Measurements from ENCODE around the gene C5AR1.
A peak's percentile ranks its signal among the peaks of the same experiment; 100 is the strongest.
"Not testable (repeated sequence)": the region's sequence is repeated elsewhere in the genome, so short reads cannot be mapped to it uniquely, and the experiment has no call there.

C5AR1 gene

DNA sequence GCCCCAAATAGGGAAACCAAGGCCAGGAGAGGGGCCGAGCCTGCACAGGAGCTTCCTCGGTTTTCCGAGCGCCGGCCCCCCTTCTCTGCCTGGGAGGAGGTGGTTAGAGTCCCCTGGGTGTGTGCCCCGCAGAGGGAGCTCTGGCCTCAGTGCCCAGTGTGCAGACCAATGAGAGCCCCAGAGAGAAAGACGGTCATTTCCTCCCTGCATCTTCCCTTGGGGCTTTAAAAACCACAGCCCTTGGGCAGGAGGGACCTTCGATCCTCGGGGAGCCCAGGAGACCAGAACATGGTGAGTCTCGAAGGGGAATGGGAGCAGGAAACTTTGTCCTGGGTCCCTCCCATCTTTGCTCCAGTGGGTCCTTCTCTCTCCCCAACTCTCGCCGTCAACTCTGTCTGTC is at the start of gene C5AR1:
Gene C5AR1, plus strand, starts transcription at position 254 of the 400 bp plus-strand sequence. Its CDS starts 35 bp downstream, at position 289.
- peak in 1 of 2 donors; percentile 55 for DNase-seq

DNA sequence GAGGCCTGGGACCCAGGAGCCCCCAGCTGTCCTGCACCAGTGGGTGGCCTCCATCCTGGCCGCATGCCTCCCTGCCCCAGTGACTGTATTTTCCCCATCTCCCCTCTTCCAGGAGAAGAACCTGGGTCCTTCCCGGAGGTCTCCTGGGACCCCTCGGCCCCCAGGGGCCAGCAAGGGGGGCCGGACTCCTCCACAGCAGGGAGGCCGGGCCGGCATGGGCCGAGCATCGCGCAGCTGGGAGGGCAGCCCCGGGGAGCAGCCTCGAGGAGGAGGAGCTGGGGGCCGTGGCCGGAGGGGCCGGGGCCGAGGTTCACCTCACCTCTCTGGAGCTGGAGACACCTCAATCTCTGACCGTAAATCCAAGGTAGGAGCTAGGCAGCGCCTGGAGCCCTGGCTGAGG is 49.2 kb upstream of the C5AR1 start:
- DNase-seq: no peak

- DNase-seq: peak in 1 of 2 donors; percentile 67
Measured at GRCh38 chr19:47261946-47262793, 47.5 kb upstream of the C5AR1 start.

GRCh38 chr19:47264629-47265028 is 45.0 kb upstream of the C5AR1 start:
- no peak for DNase-seq

GRCh38 chr19:47266401-47266941 is 43.2 kb upstream of the C5AR1 start:
- no peak for DNase-seq

- no peak for DNase-seq
Measured at GRCh38 chr19:47267350-47267759, 42.3 kb upstream of the C5AR1 start.

GRCh38 chr19:47268028-47268427 is 41.6 kb upstream of the C5AR1 start:
- DNase-seq: no peak

- DNase-seq: no peak
Measured at GRCh38 chr19:47269596-47269995, 40.1 kb upstream of the C5AR1 start.

DNA sequence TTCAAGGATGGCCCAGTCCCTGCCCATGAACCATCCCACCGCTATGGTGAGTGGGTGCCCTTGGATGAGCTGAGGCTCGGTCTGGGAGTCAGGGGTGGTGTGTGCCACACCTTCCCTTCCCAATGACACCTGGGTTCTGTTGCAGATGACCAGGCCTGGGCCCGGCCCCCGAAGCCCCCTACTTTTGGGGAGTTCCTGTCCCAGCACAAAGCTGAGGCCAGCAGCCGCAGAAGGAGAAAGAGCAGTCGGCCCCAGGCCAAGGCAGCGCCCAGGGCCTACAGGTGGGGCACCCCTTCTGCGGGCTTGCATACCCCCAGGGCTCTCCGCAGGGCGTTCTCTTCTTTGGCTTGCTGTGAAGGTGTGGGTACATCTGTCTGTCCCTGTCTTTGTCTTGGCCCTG is 39.3 kb upstream of the C5AR1 start:
- no peak for DNase-seq

DNA sequence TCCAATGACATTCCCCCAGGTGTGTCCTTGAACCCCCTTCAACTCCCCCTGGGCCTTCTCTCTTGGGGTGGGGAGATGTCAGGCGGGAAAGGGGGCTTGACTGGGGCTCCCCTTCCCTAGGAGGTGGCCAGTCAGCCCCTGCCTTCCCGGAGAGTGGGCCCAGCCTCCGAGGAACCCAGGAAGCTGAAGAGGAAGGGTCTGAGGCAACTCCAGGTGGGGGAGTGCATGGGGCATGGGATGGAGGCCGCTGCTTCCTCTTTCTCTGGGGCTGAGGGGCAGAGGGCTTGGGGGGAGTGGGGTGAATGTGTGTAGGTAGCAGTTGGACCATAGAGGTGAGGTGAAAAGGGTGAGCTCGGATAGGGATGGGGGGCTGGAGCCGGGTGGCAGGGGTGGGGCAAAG is 37.7 kb upstream of the C5AR1 start:
- DNase-seq: no peak

DNA sequence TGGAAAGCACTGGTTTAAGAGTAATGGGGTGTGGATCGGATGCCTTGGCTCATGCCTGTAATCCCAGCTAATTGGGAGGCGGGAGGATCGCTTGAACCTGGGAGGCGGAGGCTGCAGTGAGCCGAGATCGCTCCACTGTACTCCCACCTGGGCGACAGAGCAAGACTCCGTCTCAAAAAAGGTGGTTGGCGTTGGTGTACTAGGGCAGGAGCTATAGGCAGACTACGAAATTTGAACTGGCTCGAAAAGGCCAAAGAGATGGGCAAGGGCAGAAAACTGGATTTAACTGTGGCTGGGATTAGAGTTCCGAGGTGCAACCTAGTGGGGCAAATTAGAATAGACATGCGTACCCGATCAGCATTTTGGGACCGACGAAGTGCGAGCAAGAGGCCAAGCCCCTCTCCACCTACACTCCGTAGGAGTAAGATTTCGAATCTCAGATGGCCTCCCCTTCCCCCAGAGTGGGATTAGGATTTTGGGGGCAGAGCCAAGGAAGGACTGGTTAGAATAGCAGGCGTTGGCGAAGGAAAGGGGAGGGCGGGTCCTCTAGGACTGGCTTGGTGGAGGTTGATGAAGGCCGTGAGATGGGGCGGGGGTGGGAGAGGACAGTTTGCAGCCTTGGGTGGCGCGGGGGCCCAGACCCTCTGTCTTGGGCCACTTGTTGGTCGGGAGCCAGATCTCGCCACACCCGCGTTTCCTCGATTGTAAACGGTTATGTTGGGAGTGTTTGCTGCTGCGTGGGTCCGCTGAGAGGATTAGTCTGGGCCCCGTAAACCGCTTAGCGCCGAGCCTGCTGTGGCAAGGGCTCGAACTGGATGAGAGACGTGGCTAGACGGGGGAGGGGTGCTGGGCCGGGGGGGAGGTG is 37.0 kb upstream of the C5AR1 start:
- no peak for DNase-seq

GRCh38 chr19:47273313-47274070 is 36.2 kb upstream of the C5AR1 start:
- peak; percentile 92 to 93 for DNase-seq

GRCh38 chr19:47274071-47274890 is 35.4 kb upstream of the C5AR1 start, which contains the start of gene INAFM1:
Gene INAFM1 (plus strand): TSS chr19:47274885. CDS start chr19:47274920, 35 bp downstream.
- DNase-seq: peak; percentile 97 to 98

DNA sequence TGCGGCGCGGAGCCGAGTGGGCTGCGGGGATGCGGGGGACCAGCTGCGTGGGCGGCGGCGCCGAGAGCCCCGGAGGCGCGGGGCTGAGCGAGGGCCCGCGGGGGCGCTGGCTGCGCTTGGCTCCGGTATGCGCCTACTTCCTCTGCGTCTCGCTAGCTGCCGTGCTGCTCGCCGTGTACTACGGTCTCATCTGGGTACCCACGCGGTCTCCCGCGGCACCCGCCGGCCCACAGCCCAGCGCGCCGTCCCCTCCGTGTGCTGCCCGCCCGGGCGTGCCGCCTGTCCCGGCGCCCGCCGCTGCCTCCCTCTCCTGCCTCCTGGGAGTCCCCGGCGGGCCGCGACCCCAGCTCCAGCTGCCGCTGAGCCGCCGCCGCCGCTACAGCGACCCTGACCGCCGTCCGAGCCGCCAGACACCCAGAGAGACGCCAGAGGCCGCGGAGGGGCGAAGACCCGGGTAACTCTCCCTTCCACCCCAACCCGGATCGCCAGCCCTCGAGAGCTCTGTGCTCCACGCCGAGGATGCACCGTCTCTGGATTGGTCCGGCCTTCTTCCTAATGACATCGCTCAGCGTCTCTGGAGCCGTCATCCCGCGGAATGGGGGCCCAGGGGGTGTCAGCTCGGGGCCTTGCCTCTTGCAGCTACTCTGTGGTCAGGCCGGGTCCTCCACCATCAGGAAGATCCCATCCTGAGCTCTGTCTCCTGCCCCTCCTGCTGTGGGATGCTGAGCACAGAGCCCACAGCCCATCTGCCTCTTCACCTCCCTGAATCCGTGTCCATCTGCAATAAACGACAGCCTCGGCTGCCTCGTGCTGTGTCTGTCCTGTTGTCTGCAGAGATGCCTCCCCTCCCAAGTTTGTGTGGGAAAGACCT is 34.5 kb upstream of the C5AR1 start:
- no peak for DNase-seq

- no peak for DNase-seq
Measured at GRCh38 chr19:47275791-47276461, 33.7 kb upstream of the C5AR1 start.

GRCh38 chr19:47276513-47276912 is 33.1 kb upstream of the C5AR1 start:
- not testable (repeated sequence) for DNase-seq

GRCh38 chr19:47280183-47280797 is 29.4 kb upstream of the C5AR1 start:
- DNase-seq: peak; percentile 53 to 61

- DNase-seq: no peak
Measured at GRCh38 chr19:47283405-47284059, 26.1 kb upstream of the C5AR1 start.

DNA sequence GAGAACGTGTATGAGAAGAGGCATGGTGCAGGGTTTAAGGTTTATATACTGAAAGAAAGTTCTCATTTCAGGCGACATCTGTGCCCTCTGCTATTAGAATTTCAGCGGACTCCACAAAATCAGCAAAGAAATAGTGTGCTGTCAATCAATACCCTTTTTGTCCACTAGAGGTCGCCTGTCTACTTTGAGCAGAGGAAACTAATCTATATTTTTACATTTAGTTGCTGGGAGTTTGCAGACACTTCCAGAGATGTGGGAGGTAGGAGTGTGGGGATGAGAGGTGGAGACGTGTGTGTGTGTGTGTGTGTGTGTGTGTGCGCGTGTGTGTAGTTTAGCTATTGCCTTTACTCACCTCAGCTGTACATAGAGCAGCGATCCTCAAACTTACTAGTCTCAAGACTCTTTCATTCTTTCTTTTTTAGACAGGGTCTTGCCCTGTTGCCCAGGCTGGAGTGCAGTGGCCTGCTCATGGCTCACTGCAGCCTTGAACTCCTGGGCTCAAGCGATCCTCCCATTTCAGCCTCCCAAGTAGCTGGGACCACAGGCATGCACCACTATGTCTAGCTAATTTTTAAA is 25.2 kb upstream of the C5AR1 start:
- peak in 1 of 2 donors; percentile 74 for DNase-seq
